ENCODE data around the gene CEP295NL. TPM values are rescaled to one million over a fixed set of nuclear protein-coding genes. Genes with fewer than 3 reads are reported as not detected.

Gene CEP295NL
- total RNA-seq, 1 experiment from 2014 or later = 0.66 TPM

- no peak overlapping the region for H4K91ac ChIP-seq (ENCODE audit: insufficient read length, low read depth, low read length)
- no peak overlapping the region for H3K56ac ChIP-seq (ENCODE audit: insufficient read length, low read depth, low read length)
- H4K8ac ChIP-seq (replicated peaks; ENCODE audit: insufficient read length, low read depth, low read length) = no peak overlapping the region
- H3K4me2 ChIP-seq (ENCODE audit: insufficient read depth, insufficient read length, low read length) = no peak overlapping the region
- peaks cover 4% of the 10 kb centered on the region for H3K23me2 ChIP-seq (ENCODE audit: insufficient read length, low read depth, low read length, poor library complexity, severe bottlenecking)
- H2AK5ac ChIP-seq (ENCODE audit: insufficient read length, low read length) = no peak overlapping the region
- Mint-ChIP-seq H3K27ac (no peak overlapping the region), H3K27me3 (ENCODE audit: low read depth) (peaks cover 2% of the 10 kb centered on the region; the same call in 1 of the 2 replicates), H3K4me1 (peaks cover 21 to 38% of the 10 kb centered on the region in 2 experiments), H3K36me3 (ENCODE audit: insufficient read depth in 1 of 3, low read depth in 3 of 3) (peaks cover 0 to 4% (median 0%) of the 10 kb centered on the region in 3 experiments; a peak in 3 of 7 replicates), H3K9me3 (no peaks in the 10 kb centered on the region), H3K4me3 (no peak overlapping the region)
- H3K9ac ChIP-seq (ENCODE audit: extremely low read depth, insufficient read length, low read length) = no peak overlapping the region
- no peak for TF ChIP-seq CTCF (conservative IDR thresholded peaks at IDR 0.05)
- no peak overlapping the region for H2BK5ac ChIP-seq (ENCODE audit: insufficient read length, low read length)
- no peak overlapping the region for H2BK12ac ChIP-seq (ENCODE audit: insufficient read length, low read depth, low read length)
- no CpG with 5 or more reads among the region's 14 CpGs for WGBS (ENCODE audit: extremely low coverage, insufficient read length, low lambda C conversion rate)
- H3K14ac ChIP-seq (ENCODE audit: insufficient read depth, low read length) = no peak overlapping the region
- H3K4ac ChIP-seq (ENCODE audit: low read depth, low read length) = no peak overlapping the region
- peaks cover 7% of the 10 kb centered on the region; the same call in 1 of the 2 replicates for H3K4me1 ChIP-seq (ENCODE audit: insufficient read depth, low read length)
- no peaks in the 10 kb centered on the region for H3K27me3 ChIP-seq (ENCODE audit: insufficient read depth, low read length)
- peaks cover 3% of the 10 kb centered on the region for H4K20me1 ChIP-seq (ENCODE audit: control insufficient read depth, insufficient read depth, insufficient read length)
- no peak overlapping the region for H2BK15ac ChIP-seq (ENCODE audit: low read depth, low read length)
- no peak overlapping the region for H2AFZ ChIP-seq (ENCODE audit: low read length)
- no peak overlapping the region for H4K5ac ChIP-seq (ENCODE audit: insufficient read length, low read depth, low read length)
- H3K27ac ChIP-seq (ENCODE audit: insufficient read length, low read depth, low read length) = no peak overlapping the region
- no peak overlapping the region for H3K18ac ChIP-seq (ENCODE audit: insufficient read length, low read depth, low read length)
- H3T11ph ChIP-seq (ENCODE audit: low read length) = no peak overlapping the region
- DNase-seq = no peak
- peaks cover 4% of the 10 kb centered on the region for H3K79me1 ChIP-seq (ENCODE audit: insufficient read depth, low read depth, low read length, poor library complexity, severe bottlenecking)
- no peak overlapping the region for H2BK20ac ChIP-seq (ENCODE audit: low read depth, low read length, poor library complexity, severe bottlenecking)
- no peak overlapping the region for H3K23ac ChIP-seq (ENCODE audit: insufficient read length, low read depth, low read length)
- H2BK120ac ChIP-seq (ENCODE audit: low read depth, low read length, poor library complexity, severe bottlenecking) = no peak overlapping the region
- H3K9me3 ChIP-seq (ENCODE audit: control insufficient read depth, low read depth, low read length) = no peaks in the 10 kb centered on the region
- H3K79me2 ChIP-seq (ENCODE audit: insufficient read depth, low read length) = peaks cover 2% of the 10 kb centered on the region; the same call in 1 of the 2 replicates
Measured at GRCh38 chr17:78918979-78919378, 16.0 kb upstream of the CEP295NL start.

All from H9 (cell line).